DND-41 (cell line): Measurements from ENCODE around the gene PTGER3.

Source experiments
- ATAC-seq: fragments of 200-7000 bp; cut with Tn5 transposase; 3 replicates; pipeline ENCODE4 v1.9.1; 2021; ENCODE audit warnings: low read depth; ENCODE audit not compliant: insufficient read depth
- DNase-seq: peaks from one replicate; pipeline ENCODE4 v3.0.0-alpha.2; 2020
- H2AFZ ChIP-seq: 2 replicates; pipeline ENCODE4 v1.6.0; 2012; ENCODE audit warnings: low read depth, low read length
- H3K27ac ChIP-seq: 2 replicates; pipeline ENCODE4 v1.5.1; 2012; ENCODE audit warnings: low read length, inconsistent platforms
- H3K27me3 ChIP-seq: fragments of 200-600 bp; sonication (generic); 2 replicates; pipeline ENCODE4 v1.6.0; 2012; ENCODE audit warnings: low read length, mild to moderate bottlenecking, inconsistent platforms; ENCODE audit not compliant: insufficient read depth, poor library complexity
- H3K36me3 ChIP-seq: 2 replicates; pipeline ENCODE4 v1.5.1; 2012; ENCODE audit warnings: low read length, inconsistent platforms; ENCODE audit not compliant: insufficient read depth
- H3K4me1 ChIP-seq: 2 replicates; pipeline ENCODE4 v1.5.1; 2012; ENCODE audit warnings: mild to moderate bottlenecking, low read length; ENCODE audit not compliant: insufficient read depth
- H3K4me2 ChIP-seq: 2 replicates; pipeline ENCODE4 v1.6.0; 2012; ENCODE audit warnings: mild to moderate bottlenecking, moderate library complexity, low read length, inconsistent platforms; ENCODE audit not compliant: insufficient read depth
- H3K4me3 ChIP-seq, 2 experiments: fragments of 200-600 bp in 1 of 2; shearing (Covaris generic) in 1 of 2; 2 replicates each; pipeline ENCODE4 v1.5.1; 2012 to 2016; ENCODE audit warnings: inconsistent platforms in 2 of 2, low read length in 2 of 2, mild to moderate bottlenecking in 2 of 2, low read depth in 1 of 2, moderate library complexity in 1 of 2
- H3K79me2 ChIP-seq: 2 replicates; pipeline ENCODE4 v1.6.0; 2012; ENCODE audit warnings: low read length, inconsistent platforms; ENCODE audit not compliant: insufficient read depth
- H3K9ac ChIP-seq: 2 replicates; pipeline ENCODE4 v1.6.0; 2012; ENCODE audit warnings: low read depth, mild to moderate bottlenecking, inconsistent platforms, low read length, moderate library complexity
- H3K9me3 ChIP-seq: 2 replicates; pipeline ENCODE4 v1.5.1; 2012; ENCODE audit warnings: low read length, moderate library complexity, mild to moderate bottlenecking, inconsistent platforms; ENCODE audit not compliant: insufficient read depth, severe bottlenecking
- H4K20me1 ChIP-seq: 2 replicates; pipeline ENCODE4 v1.6.0; 2012; ENCODE audit warnings: low read length; ENCODE audit not compliant: insufficient read depth
- CTCF ChIP-seq: IDR thresholded peaks from 2 replicates; pipeline ENCODE4 v1.5.1; 2012; ENCODE audit warnings: borderline replicate concordance, low read length, moderate library complexity, mild to moderate bottlenecking; ENCODE audit not compliant: poor library complexity, severe bottlenecking; ENCODE audit errors: extremely low read depth
- EZH2 ChIP-seq: IDR thresholded peaks from 3 replicates; pipeline ENCODE4 v1.6.1; 2012; ENCODE audit warnings: borderline replicate concordance, low read depth, mild to moderate bottlenecking, moderate library complexity, low read length, inconsistent platforms; ENCODE audit not compliant: severe bottlenecking

PTGER3 gene

GRCh38 chr1:71072273-71072672, 24.7 kb upstream of the PTGER3 start:
- ATAC-seq, result no peak
- Histone ChIP-seq H3K9me3 (no peaks in the 10 kb centered on the region), H3K4me3 (no peak overlapping the region), H3K27me3 (no peaks in the 10 kb centered on the region), H3K27ac (no peak overlapping the region), H3K4me2 (no peak overlapping the region), H2AFZ (no peak overlapping the region), H3K36me3 (peaks cover 96% of the 10 kb centered on the region), H3K9ac (no peak overlapping the region), H4K20me1 (peaks cover 29% of the 10 kb centered on the region; the same call in 1 of the 2 replicates), H3K79me2 (peaks cover 41% of the 10 kb centered on the region), H3K4me1 (no peaks in the 10 kb centered on the region)
- DNase-seq, result no peak
- TF ChIP-seq CTCF, result no peak
- TF ChIP-seq EZH2, result no peak

- Histone ChIP-seq H4K20me1 (peaks cover 29% of the 10 kb centered on the region; the same call in 1 of the 2 replicates), H3K36me3 (peaks cover 96% of the 10 kb centered on the region)
Observed at GRCh38 chr1:71071720-71072119, 24.1 kb upstream of the PTGER3 start.

GRCh38 chr1:71068325-71069240, 21.0 kb upstream of the PTGER3 start:
- H3K9me3 ChIP-seq, result no peaks in the 10 kb centered on the region
- no peaks in the 10 kb centered on the region for H3K4me1 ChIP-seq
- H3K4me3 ChIP-seq, result no peak overlapping the region
- H3K27me3 ChIP-seq, result no peaks in the 10 kb centered on the region
- H3K36me3 ChIP-seq, result peaks cover 97% of the 10 kb centered on the region
- H3K9ac ChIP-seq, result no peak overlapping the region
- TF ChIP-seq CTCF (no peak), EZH2 (no peak)
- peaks cover 11% of the 10 kb centered on the region; the same call in 1 of the 2 replicates for H4K20me1 ChIP-seq
- DNase-seq (no peak), ATAC-seq (no peak)
- no peak overlapping the region for H3K4me2 ChIP-seq
- H3K27ac ChIP-seq, result no peak overlapping the region
- peaks cover 4% of the 10 kb centered on the region; the same call in 1 of the 2 replicates for H3K79me2 ChIP-seq
- no peak overlapping the region for H2AFZ ChIP-seq

More at GRCh38 chr1:71071720-71072119, 24.1 kb upstream of the PTGER3 start:
- H3K4me1 ChIP-seq, result no peaks in the 10 kb centered on the region
- TF ChIP-seq EZH2 (no peak), CTCF (no peak)
- no peak overlapping the region for H2AFZ ChIP-seq
- ATAC-seq, result no peak
- H3K9me3 ChIP-seq, result no peaks in the 10 kb centered on the region
- no peak for DNase-seq
- H3K27me3 ChIP-seq, result no peaks in the 10 kb centered on the region
- no peak overlapping the region for H3K4me3 ChIP-seq
- H3K9ac ChIP-seq, result no peak overlapping the region
- H3K27ac ChIP-seq, result no peak overlapping the region
- no peak overlapping the region for H3K4me2 ChIP-seq
- H3K79me2 ChIP-seq, result peaks cover 35% of the 10 kb centered on the region
